Smooth muscle cell (in vitro differentiated cells): ENCODE results near the gene SLC35A2. TPM values are rescaled to one million over a fixed set of nuclear protein-coding genes. Genes with fewer than 3 reads are reported as not detected.

Experiments used
- DNase-seq: peaks from one replicate; lab custom pipeline; 2025; ENCODE audit not compliant: unreplicated experiment; lab: John Stamatoyannopoulos, UW
- H2AFZ ChIP-seq: fragments of 200-600 bp; sonication (generic); 2 replicates; pipeline ENCODE4 v1.6.0; 2016; ENCODE audit warnings: antibody characterized with exemption, low read depth, mild to moderate bottlenecking
- H3F3A ChIP-seq: fragments of 200-600 bp; sonication (generic); 2 replicates; pipeline ENCODE4 v1.6.0; 2017; ENCODE audit warnings: antibody characterized with exemption, low read depth
- H3K27ac ChIP-seq: fragments of 200-600 bp; sonication (generic); 2 replicates; pipeline ENCODE4 v1.5.1; 2016; ENCODE audit warnings: low read depth, mild to moderate bottlenecking
- H3K27me3 ChIP-seq: fragments of 200-600 bp; sonication (generic); 2 replicates; pipeline ENCODE4 v1.6.1; 2016; ENCODE audit warnings: low read depth, mild to moderate bottlenecking
- H3K36me3 ChIP-seq: fragments of 200-600 bp; sonication (generic); 2 replicates; pipeline ENCODE4 v1.5.1; 2016; ENCODE audit warnings: low read depth
- H3K4me1 ChIP-seq: fragments of 200-600 bp; sonication (generic); 2 replicates; pipeline ENCODE4 v1.5.1; 2016; ENCODE audit warnings: low read depth
- H3K4me2 ChIP-seq: fragments of 200-600 bp; sonication (generic); 2 replicates; pipeline ENCODE4 v1.6.0; 2016; ENCODE audit warnings: mild to moderate bottlenecking
- H3K4me3 ChIP-seq: fragments of 200-600 bp; sonication (generic); 2 replicates; pipeline ENCODE4 v1.5.1; 2016; ENCODE audit warnings: mild to moderate bottlenecking
- H3K79me2 ChIP-seq: fragments of 200-600 bp; sonication (generic); 2 replicates; pipeline ENCODE4 v1.6.0; 2016; ENCODE audit warnings: low read depth, mild to moderate bottlenecking
- H3K9ac ChIP-seq: fragments of 200-600 bp; sonication (generic); 2 replicates; pipeline ENCODE4 v1.6.0; 2016; ENCODE audit warnings: low read depth
- H3K9me3 ChIP-seq: fragments of 200-600 bp; sonication (generic); replicated peaks from 2 replicates; pipeline ENCODE4 v1.5.1; 2016; ENCODE audit warnings: low read depth
- H4K20me1 ChIP-seq: fragments of 200-600 bp; sonication (generic); 2 replicates; pipeline ENCODE4 v1.6.0; 2016; ENCODE audit warnings: low read depth
- WGBS: methylation state at CpG from one replicate; pipeline ENCODE4 v1.1.7; 2016; ENCODE audit warnings: low lambda C conversion rate; 5-methylcytosine and 5-hydroxymethylcytosine counted together
- polyA plus RNA-seq: library from polyadenylated mRNA; unstranded; fragments of >200 nt; fragmentation: Nextera tagmentation; extraction: Ambion mirVana; gene quantifications from 2 replicates; pipeline ENCODE4 v1.2.1, GENCODE V29; 2016
- total RNA-seq: library from RNA; depleted of rRNA; stranded (reverse); fragments of >200 nt; gene quantifications from 2 replicates; pipeline ENCODE4 v1.2.3, GENCODE V29; 2014
- TF ChIP-seq, protein P1 (sequence below): fragments of 200-600 bp; sonication (generic); IDR thresholded peaks from 2 replicates; pipeline ENCODE4 v1.5.1; 2017; ENCODE audit warnings: borderline replicate concordance, mild to moderate bottlenecking, antibody characterized with exemption; ENCODE audit not compliant: insufficient read depth, poor library complexity, severe bottlenecking

Gene SLC35A2
- total and polyA plus RNA-seq, 2 experiments from 2014 or later, result 72.0 to 98.2 TPM

DNA sequence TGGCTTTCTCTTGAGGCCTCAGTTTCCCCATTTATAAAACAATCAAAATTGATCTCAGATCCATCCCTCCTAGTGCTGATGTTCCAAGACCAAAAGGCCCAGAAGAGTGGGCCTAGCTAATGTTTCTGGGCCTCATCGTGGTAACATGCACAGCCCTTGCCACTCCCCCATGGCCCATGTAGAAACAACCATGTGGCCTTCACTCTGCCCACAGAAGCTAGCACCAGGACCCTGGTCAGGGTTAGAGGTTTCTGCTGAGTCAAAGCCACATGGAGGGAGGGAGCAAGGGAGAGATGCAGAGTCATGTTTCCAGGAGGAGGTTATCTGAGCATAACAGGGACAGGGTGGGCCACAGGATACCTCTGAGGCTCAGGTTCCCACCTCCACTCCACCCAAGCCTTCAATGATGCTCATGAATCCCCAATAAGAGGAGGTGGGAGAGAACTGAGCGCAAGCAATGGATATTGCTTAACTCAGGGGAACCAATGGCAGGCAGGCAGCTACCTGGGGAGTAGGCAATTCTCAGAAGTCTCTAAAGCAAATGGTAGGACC lies 29.0 kb upstream of the SLC35A2 start:
- WGBS, result 78% methylated on average over 2 of the region's 2 CpGs
- H3F3A ChIP-seq, result no peaks in the 10 kb centered on the region
- DNase-seq, result no peak
- no peak overlapping the region for H2AFZ ChIP-seq
- H3K9me3 ChIP-seq, result no peaks in the 10 kb centered on the region
- no peaks in the 10 kb centered on the region for H3K4me1 ChIP-seq
- H3K9ac ChIP-seq, result no peak overlapping the region
- H3K4me2 ChIP-seq, result no peak overlapping the region
- no peaks in the 10 kb centered on the region for H3K36me3 ChIP-seq
- peaks cover 86% of the 10 kb centered on the region for H4K20me1 ChIP-seq
- no peaks in the 10 kb centered on the region for H3K27me3 ChIP-seq
- H3K27ac ChIP-seq, result no peak overlapping the region
- TF ChIP-seq, protein P1, sequence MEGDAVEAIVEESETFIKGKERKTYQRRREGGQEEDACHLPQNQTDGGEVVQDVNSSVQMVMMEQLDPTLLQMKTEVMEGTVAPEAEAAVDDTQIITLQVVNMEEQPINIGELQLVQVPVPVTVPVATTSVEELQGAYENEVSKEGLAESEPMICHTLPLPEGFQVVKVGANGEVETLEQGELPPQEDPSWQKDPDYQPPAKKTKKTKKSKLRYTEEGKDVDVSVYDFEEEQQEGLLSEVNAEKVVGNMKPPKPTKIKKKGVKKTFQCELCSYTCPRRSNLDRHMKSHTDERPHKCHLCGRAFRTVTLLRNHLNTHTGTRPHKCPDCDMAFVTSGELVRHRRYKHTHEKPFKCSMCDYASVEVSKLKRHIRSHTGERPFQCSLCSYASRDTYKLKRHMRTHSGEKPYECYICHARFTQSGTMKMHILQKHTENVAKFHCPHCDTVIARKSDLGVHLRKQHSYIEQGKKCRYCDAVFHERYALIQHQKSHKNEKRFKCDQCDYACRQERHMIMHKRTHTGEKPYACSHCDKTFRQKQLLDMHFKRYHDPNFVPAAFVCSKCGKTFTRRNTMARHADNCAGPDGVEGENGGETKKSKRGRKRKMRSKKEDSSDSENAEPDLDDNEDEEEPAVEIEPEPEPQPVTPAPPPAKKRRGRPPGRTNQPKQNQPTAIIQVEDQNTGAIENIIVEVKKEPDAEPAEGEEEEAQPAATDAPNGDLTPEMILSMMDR, result no peak
- no peak overlapping the region for H3K4me3 ChIP-seq
- peaks cover 30% of the 10 kb centered on the region for H3K79me2 ChIP-seq

DNA sequence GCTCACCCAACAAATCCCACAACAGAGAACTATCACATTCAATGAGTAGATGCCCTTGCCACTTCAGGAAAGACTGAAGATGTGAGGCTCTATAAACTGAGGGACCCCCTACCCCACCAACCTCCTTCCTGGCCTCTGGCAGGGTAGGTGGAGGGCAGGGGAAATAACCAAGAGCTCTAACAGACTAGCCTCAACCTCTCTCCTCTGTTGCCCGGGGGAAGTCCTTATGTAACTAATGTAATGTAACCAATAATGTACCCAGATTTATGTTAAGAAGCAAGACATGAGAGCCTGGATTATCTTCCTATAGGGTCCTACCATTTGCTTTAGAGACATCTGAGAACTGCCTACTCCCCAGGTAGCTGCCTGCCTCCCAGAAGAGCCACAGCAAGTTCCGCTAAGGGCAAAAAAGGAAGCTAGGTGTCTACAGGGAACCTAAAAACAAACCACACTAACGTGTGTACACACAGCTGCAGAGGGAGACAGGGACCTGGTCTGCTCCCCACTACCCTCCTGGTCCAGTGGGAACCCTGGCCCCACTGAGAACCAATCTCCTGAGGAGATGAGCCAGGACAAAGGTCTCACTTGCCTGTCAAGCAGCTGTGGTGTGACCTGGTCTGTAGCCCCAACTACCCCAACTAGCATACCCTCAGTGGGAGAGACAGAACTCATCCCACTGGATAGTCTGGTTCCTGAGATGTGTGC lies 28.2 kb upstream of the SLC35A2 start:
- Histone ChIP-seq H3K9ac (no peak overlapping the region), H3K4me2 (no peak overlapping the region), H3K79me2 (peaks cover 25% of the 10 kb centered on the region), H3F3A (no peaks in the 10 kb centered on the region), H3K36me3 (no peaks in the 10 kb centered on the region), H3K4me3 (no peak overlapping the region), H3K4me1 (no peaks in the 10 kb centered on the region), H3K9me3 (no peaks in the 10 kb centered on the region), H2AFZ (no peak overlapping the region), H4K20me1 (peaks cover 78% of the 10 kb centered on the region), H3K27ac (no peak overlapping the region), H3K27me3 (no peaks in the 10 kb centered on the region)
- TF ChIP-seq, protein P1, result no peak
- 75% methylated on average over 3 of the region's 3 CpGs for WGBS
- DNase-seq, result no peak

DNA sequence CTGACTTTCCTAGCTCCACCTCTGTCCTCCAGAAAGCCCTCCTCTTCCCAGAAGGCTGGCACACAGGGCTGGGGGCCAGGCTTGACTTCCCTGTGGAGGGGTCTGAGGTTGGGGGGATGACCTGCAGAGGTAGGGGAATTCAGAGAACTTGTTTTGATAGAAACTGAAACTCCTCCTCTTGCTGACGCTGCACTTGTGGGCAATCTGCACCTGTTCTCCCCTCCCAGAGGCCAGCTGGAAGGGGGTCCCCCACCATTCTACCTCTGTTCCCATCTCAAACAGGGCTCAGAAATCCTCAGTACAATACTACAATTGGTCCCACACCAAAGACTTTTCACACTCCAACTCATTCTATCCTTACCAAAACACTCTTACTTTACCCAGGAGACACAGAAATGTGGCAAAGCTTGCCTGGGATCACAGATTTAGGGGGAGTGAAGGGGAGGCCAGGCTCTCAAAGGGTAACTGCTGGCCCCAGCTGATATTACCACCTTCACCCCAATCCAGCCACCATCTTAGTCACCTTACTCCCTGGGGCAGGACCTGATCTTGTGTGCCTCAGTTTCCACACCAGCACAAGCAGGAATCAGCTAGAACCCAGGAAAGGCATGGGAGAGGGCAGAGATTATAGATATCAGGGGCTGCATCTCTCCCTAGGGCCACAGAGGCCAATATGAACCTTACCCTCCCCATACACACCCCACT lies 27.4 kb upstream of the SLC35A2 start:
- Histone ChIP-seq H3K4me2 (no peak overlapping the region), H3K9me3 (no peaks in the 10 kb centered on the region), H3K79me2 (peaks cover 20% of the 10 kb centered on the region), H3K4me1 (no peaks in the 10 kb centered on the region), H2AFZ (no peak overlapping the region), H3F3A (no peaks in the 10 kb centered on the region), H3K27me3 (no peaks in the 10 kb centered on the region), H3K27ac (no peak overlapping the region), H3K9ac (no peak overlapping the region), H4K20me1 (peaks cover 70% of the 10 kb centered on the region), H3K36me3 (no peaks in the 10 kb centered on the region), H3K4me3 (no peak overlapping the region)
- no peak for DNase-seq
- WGBS, result 93% methylated on average over 1 of the region's 1 CpG
- TF ChIP-seq, protein P1, result no peak
